Hepatic stellate cell (primary cell): ENCODE measurements around the gene TTC22.

Experiments used
- DNase-seq: peaks from one replicate; pipeline ENCODE4 v3.0.0; 2011; ENCODE audit warnings: low spot score

TTC22 gene

DNA sequence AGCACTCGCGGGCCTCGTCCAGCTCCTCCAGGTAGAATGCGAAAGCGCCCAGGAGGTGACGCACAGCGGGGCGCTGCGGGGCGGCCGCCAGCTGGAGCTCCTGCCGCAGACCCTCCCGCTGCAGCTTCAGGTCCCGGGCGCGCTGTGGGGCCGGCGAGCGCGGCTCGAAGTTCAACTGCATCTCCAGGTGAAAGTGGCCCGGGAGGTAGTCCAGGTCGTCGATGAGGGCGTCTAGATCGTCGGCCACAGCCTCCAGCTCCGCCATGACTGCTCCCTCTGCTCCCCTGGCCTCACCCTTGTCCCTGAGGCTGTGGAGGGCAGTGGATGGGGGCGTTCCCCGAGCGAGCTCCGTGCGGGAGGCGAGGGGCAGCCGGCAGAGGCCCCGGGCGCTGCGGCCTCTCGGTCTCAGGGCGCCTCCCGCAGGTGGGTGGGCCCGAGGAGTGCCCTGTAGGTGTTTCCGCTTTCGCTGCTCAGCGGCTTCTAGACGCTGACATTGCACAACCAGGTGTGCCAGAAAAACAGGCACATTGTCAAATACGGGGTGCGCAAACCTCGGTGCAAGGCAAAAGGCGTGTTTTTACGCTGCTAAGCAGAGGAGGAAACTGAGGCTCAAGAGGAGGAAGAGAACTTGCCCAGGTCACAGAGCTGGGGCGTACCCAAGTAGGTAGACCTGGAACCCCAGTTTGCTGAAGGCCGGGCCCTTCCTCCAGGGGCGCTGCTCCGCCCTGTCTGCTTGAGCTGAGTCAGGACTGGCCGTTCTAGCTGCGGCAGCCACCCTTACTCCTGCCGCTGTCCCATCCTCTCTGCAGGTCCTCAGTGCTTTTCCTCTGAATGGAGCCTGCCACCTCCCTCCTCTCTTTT is at the start of gene TTC22:
Gene TTC22, minus strand, starts transcription at position 425 of the 861 bp plus-strand sequence. Its CDS starts 160 bp downstream, at position 265.
- no peak for DNase-seq

DNA sequence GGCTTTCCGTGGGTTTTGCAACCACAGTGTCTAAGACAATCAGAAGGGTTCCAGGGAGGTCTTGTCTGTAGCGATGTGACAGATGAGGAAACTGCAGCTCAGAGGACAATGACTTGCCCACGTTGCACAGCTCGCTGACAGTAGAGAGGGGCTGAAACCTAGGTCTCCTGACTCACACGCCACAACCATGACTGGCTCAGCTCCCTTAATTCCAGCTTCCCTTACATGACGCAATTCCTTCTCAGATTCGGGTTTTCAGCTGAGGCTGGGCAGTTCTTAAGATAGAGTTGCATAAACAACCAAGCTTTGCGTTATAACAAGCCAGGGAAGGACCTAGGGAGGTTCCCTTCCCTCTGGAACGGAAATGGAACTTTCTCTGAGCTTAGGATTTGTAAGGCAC is 49.6 kb upstream of the TTC22 start:
- DNase-seq, result peak; percentile 36

DNA sequence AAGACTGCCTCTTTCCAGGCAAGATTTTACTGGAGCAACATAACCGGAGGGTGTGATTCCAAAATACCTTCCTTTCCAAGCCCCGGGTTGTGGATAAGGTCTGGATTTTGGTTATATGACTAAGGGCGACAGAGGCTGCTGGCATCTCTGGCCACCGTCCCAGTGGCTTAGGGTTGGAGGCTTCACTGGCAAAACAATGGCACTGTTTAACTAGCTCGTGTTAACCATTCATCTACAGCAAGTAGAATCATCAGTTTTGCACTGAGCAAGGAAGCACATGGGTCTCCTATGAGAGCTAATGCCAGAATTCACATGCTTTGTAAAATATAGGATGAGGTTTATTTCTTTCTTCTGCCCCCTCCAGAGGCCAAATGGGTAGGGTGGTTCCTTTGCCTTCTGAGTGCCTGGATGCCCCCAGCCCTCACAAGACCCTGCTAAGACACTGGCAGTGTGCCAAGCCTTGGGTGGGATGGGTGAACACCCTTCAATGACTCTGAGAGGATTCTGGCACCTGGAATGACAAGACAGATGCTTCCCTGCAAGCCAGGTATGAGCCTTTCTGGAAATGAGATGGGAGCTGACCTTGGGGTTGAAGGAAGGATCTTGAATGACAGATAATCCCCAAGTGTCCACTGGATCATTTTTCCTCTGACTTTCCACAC is 49.1 kb upstream of the TTC22 start:
- no peak for DNase-seq

DNA sequence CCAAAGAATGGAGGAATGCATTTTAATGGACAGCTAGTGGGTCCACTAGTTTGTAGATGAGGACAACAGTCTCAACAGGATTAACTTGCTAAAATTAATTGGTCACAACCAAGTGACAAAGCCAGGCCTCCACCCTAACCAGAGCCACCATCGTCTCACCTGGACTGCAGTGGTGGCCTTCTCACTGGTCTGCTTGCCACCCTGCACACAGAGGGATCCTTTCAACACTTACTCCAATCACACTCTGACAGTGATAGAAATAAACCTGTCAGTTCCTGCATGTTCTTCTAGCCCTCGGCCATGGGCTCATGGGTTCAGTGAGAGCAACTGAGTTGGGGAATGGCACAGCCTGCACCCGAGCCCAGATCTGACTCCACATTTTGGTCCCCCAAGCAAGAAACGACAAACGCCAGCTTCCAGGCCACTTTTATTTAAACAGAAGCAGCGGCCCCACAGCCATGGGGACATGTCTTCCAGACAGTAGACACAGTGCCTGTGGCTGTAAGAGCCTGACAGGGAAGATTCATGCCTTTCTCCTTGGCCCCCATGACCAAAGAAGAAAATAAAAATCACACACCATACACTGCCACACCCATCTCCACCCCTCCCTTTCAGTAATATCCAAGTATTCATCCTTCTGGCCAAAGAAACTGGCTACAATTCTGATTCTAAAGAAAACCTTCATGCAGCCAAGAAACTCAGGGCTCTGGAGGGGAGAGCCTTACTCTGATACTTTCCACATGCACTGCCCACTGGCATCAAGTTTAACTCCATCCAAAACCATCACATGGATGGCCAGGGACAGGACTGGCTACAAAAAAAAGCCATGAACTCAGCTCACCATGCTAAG is 48.3 kb upstream of the TTC22 start:
- no peak for DNase-seq

DNA sequence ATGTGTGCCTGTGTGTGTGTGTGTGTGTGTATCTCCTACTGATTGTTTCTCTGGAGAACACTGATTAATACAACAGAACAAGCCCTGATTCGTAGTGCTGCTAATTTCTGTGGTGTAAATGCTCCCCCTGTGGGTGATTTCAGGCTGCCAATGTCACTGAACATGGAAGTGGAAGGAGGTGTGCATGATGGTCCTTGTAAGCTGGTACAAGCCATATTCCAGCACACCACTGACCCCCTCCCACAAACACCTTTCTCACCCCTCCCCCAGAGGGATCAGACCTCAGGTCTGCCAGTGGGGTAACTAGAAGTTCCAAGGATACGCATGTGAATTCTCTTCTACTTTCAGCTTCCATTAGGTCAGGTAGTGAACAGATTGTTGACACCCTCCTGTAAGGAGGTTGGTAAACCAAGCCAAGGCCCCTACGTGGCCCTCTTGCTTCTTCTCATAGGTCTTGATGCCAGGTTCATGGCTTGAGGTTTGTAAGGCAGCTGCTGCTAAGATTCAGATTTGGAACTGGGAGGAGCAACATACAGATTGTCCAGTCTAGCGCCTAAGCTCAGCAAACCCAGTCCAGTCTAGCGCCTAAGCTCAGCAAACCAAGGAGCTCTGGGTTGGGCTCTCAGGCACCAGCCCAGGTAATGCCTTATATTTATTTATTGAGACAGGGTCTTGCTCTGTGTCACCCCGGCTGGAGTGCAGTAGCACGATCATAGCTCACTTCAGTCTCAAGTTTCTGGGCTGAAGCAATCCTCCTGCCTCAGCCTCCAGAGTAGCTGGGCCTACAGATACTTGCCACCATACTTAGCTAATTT is 47.2 kb upstream of the TTC22 start:
- no peak for DNase-seq

DNA sequence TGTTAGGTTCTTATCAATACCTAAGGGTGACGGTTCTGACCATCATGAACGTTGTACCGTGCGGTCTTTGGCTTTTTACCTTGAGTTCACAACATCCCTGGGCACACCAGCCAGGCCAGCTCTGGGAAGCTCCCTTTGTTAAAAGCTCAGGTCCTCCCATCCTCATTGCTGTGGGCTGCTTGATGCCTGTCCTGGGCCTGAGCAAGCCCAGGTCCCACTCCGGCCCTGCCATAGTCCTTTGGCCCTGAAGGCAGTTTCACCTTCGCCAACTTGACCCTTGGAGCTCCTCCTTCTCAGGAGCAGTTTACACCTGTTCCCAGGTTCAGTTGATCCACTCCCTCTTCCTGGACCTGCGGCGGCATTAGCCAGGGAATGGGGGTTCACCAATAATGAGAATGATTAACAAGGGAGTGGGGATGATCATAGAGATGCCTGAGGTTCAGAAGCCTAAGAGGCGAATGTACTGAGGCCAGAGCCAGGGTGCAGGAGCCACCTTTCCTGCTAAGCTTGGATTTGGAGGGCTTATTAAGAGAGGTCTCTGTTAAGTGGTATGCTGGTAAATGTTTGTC is 45.7 kb upstream of the TTC22 start:
- DNase-seq, result no peak

DNA sequence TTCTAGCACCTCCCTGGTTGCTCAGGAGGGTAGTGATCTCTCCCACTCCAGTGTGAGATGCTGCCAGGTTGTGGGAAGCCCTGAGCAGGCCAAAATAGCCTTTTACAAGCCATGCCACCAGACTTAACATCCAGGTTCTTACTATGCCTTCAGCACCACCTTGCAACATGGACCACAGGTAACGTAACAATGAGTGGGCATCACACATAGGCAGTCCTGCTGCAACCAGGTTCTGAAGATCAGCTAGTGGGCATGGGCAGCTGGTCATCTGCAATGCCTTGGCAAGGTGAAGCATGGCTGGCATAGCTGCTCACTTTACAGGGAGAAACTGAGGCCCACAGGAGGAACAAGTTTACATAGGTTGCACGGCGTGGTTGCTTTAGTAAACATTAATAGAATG is 45.2 kb upstream of the TTC22 start:
- DNase-seq, result no peak

DNA sequence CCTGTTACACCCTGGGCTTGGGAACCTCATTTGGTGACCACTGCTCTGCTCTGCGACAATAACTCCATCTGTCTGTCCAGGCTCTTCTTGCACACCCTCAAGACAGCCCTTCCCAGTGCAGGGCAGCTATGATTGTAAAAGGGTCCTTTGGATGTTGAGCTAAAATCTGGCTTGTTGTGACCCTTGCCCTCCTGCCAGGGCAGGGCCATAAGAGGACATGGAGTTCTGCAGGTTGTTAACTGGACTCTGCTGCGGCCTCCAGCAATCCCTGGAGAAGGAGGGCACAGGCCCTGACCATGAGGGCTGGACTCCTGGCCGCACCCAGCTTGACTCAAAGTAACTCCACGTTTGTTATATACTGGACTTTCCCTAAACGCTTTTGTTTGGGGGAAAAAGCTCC is 44.6 kb upstream of the TTC22 start:
- no peak for DNase-seq

DNA sequence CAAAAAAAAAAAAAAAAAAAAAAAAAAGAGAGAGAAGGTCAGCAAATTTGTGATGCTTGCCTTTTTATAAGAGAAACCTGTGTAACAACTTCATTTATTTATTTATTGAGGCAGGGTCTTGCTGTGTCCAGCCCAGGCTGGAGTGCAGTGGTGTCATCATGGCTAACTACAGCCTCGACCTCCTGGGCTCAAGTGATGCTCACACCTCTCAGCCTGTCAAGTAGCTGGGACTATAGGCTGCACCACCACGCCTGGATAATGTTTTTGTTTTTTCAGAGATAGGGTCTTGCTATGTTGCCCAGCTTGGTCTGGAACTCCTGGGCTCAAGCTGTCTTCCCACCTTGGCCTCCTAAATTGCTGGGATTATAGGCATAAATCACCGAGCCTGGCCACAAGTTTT is 43.4 kb upstream of the TTC22 start:
- DNase-seq, result no peak

DNA sequence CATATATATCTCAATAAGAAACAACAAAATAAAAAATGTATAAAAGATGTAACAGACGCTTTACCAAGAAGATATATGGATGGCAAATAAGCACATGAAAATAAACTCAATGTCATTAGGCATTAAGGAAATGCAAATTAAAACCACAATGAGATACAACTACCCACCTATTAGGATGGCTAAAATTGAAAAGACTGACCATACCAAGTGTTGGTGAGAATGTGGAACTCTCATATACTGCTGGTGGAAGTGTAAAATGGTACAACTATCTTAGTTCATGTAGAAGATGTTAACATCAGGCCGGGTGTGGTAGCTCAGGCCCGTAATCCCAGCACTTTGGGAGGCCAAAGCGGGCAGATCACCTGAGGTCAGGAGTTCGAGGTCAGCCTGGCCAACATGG is 42.3 kb upstream of the TTC22 start:
- DNase-seq, result no peak

DNA sequence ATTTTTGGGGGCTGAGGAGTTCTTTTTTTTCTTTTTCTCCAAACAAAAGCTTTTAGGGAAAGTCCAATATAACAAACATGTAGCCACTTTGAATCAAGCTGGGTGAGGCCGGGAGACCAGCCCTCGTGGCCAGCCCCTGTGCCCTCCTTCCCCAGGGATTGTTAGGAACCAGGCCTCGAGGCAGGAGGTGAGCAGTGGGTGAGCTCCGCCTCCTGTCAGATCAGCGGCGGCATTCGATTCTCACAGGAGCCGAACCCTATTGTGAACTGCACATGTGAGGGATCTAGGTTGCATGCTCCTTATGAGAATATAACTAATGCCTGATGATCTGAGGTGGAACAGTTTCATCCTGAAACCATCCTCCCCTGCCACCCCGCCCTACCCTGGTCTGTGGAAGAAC is 41.8 kb upstream of the TTC22 start:
- no peak for DNase-seq

DNA sequence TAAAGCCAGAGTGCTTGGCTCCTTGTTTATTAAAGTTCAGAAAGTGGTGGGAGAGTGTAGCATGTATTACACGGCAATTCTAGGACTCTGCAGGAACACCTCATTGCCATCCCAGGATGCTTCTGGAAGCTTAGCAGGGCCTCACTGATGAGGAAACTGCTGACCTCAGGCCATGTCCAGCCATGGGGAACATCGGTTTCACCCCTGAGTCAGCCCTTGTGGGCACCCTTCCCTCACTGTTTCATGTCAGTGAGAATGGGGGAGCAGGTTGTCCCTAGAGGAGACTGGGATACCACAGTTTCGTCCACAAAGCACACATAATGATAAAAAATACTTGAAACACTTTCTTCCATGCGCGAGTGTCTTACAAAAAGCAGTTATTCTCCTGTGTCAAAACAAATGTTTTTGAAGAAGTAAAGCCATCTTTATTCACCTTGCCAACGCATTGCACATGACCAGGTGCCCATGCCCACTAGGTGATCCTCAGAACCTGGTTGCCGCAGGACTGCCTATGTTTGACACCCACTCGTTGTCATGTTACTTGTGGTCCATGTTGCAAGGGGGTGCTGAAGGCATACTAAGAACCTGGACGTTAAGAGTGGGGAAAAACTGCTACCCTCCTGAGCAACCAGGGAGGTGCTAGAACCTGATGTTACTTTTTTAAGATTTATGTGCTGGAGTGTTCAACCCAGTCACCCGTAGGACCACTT is 41.2 kb upstream of the TTC22 start:
- no peak for DNase-seq

DNA sequence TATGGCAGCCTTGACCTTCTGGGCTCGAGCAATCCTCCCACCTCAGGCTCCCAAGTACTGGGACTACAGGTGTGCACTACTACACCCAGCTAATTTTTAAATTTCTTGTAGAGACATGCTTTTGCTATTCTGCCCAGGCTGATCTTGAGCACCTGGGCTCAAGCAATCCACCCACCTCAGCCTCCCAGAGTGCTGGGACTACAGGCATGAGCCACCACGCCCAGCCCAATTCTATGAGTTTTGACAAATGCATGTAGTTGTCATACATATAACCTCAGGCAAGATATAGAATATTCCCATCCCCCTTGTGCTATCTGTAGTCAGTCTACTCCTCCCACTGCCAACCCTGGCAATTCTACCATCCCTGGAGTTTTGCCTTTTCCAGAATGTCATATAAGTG is 38.7 kb upstream of the TTC22 start:
- no peak for DNase-seq

DNA sequence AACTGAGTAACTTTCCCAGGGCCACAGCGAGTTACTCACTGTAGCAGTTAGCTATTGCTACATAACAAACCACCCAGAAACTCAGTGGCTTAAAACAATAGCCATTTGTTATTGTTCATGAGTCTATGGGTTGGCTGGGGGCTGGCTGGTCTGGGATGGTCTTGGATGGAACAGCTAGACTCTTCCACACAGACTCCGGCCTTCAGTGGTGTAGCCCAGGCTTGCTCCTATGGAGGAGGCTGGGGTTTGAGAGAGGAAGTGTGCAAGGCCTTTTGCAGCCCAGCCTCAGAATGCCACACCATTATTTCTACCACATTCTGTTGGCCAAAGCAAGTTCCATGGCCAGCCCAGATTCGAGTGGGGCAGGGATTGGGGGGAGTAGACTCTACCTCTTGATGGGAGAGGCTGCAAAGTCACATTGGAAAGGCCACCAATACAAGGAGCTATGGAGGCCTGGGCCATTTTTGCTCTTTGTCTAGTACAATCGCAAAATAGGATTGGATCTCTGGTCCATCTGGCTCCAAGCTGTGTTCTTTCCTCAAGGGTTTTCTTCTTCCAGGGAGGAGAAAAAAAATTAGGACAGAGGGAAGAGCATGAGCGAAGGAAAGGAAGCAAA is 37.5 kb upstream of the TTC22 start:
- DNase-seq, result no peak

DNA sequence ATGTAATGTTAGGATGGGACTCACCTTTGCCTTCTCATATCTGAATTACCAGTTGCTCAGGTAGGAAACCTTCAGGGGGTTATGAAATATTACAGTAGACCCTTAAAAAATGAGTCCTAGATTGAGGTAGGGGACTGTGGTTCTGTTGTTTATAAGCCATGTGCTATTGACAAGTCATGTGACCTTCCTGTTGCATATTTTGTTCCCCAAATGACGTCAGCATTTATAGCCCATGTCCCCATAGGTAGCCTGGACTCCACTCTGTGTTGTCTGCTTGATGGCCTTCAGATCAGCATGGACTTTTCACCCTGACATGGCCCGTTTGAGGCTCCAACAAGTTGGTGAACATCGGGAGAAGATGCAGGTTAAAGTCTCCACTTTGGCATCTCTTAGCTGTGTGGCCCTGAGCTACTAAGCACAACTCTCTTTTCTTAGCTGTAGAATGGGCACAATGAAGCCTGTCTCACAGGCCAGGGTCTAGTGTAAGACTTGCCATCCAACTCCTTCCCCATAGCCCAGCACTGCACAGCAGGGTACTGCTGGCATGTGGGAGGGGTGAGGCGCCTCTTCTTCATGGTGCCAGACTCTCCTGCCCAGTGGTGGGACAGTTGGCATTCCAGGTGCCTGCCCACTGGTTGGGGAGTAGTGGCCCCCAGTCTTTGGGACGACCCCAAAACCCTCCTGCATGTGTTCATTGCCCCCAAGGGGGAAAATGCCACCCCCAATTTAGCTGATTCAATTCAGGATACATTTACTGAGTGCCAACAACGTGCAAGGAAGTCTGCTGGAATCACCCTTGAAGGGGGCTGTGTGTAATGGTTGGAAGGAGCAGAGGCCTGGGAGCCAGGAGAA is 36.1 kb upstream of the TTC22 start:
- no peak for DNase-seq

DNA sequence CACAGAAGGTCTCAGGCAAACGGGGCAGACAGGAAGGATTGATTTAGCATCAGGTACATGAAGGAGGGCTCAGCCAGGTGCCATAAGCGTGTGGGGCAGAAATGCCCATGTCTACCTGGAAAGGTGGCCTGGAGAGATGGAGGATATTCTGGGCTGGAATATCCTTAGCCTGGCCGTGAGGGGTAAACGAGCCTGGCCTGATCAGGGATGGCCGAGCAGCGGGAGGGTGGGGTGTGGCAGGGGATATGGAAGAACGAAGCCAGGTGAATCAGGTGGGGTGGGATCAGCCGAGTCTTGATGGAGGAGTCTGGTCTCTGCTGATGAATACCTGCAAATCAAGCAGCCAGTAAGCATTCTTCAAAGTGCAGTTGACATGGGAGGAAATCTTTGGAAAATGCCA is 35.5 kb upstream of the TTC22 start:
- DNase-seq, result no peak

DNA sequence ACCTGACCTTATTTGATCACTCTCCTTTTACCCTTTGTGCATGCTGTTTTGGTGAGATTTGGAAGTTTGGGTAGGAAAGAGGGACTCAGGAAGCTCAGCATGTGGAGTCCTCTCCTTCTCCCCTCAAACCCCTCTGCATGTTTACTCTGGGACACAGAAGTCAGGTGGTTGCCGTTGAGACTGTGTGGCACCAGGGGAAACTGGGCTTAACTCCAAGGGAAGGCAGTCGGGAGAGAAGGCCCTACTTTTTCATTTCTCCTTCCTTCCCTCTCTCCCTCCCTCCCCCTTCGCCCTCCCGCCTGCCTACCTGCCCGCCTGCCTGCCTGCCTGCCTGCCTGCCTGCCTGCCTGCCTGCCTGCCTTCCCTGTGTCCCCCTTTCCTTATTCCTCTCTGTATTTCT is 34.8 kb upstream of the TTC22 start:
- no peak for DNase-seq

DNA sequence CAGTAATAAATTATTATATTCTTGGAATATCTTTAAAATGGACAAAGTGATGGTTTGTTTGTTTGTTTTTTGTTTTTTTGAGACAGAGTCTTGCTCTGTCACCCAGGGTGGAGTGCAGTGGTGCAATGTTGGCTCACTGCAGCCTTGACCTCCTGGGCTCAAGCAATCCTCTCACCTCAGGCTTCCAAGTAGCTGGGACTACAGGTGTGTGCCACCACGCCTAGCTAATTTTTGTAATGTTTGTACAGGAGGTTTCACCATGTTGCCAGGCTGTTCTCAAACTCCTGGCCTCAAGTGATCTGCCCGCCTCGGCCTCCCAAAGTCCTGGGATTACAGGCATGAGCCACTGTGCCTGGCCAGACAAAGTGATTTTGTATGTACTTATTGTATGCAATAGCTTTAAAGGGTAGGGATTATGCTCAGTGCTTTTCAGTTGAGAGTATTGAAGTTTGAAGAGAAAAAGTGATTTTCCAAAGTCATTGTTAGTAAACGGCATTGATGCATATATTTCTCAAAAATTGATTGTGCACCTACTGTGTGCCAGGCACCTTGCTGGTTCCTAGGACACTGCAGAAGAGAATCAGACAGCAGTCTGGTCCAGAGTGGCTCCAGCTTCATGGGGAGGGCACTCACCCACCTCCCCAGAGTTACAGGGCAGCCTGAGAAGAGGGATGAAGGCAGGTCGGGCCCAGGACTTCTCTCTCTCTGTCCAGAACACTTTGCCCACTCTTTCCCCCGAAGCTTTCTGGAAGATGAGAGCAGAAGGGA is 34.2 kb upstream of the TTC22 start:
- no peak for DNase-seq
